Nucleus accumbens (tissue), 56 donors: ENCODE data around the gene C1QTNF6.
"Not testable (repeated sequence)": the region's sequence is repeated elsewhere in the genome, so short reads cannot be mapped to it uniquely, and the experiment has no call there.

Experiments
- DNase-seq, 56 donors: peaks; one replicate each; lab custom pipeline; 2025; lab: John Stamatoyannopoulos, UW

Gene C1QTNF6

DNA sequence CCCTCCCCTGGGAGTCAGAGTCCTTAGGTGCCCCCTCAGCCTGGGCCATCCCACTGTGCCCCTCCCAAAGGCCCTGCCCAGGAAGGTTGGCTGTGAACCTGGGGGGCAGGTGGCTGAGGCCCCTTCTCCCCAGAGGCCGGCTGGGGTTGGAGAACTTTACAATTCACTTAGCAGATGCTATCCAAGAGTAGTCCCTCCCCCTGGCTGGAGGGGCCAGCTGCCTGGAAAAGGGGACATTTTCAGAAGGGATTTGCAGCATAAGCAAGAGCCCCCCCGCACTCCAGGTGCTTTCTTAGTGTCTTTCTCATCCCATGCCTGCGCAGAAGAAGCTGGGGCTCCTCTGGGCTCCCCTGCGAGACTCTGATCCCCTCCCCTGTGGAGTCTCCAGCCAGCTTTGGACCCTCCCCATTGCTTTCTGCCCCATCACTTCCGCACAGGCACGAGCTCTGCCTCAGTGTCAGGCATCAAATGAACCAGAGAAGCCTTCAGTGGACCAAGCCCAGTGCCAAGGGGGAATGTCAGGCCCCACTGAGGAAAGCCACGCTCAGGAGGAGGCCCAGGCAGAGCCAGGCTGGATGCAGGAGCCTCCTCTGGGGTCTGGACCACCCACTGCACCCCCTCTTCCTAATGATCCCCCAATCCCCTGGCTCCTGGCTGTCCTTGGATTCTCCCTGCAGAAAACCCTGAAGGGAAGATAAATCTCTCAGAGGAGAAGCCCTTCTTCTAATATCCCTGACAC lies 20.5 kb upstream of the C1QTNF6 start:
- DNase-seq = no peak

DNA sequence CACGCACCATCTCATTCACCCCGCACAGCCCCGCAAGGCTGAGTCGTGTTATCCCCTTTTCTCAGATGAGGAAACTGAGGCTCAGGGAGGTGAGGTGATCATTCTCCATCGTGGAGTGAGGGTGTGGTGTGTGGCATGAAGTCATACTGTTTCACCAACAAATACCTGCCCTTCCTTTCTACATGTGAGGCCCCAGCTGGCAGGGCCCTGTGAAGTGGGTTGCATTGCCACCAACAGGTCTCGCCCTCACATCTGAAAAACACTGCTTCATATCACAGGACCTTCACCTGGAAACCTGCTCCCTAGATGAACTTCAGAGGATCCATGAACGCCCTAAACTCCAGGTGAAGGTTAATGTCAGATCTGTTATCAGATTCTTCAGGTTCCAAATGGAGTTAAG lies 19.9 kb upstream of the C1QTNF6 start:
- no peak for DNase-seq

DNA sequence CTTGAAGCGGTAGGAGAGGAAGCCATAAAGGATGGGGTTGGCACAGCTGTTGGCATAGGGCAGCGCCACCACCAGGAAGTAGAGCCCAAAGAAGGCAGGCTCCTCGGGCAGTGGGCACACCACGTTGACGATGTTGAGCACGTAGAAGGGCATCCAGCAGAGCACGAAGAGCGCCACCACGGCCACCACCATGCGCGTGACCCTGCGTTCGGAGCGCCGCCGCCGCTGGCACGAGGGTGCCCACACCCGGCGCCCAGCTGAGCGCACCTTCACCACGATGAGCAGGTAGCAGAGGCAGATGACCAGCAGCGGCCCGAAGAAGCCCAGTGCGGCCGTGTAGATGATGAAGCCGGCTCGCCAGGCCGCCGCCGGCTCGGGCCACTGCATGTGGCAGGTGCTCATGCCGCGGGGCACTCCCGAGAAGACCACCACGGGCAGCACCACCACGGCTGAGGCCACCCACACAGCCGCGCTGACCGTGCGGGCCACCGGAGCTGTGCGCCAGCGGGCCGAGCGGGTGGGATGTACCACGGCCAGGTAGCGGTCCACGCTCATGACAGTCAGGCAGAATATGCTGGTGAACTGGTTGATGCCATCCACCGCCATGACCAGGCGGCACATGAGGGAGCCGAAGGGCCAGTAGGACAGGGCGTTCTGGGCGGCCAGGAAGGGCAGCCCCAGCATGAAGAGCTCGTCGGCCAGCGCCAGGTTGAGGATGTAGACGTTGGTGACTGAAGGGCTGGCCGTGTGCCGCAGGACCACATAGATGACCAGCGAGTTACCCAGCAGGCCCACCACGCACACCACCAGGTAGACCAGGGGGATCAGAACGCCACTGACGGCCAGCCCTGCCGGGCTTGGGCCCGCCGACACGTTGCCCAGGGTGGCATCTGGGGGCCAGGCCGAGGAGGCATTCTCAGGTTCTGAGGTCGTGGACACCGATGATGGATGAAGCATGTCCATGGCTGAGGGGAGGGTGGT lies 19.1 kb upstream of the C1QTNF6 start:
- DNase-seq = no peak

DNA sequence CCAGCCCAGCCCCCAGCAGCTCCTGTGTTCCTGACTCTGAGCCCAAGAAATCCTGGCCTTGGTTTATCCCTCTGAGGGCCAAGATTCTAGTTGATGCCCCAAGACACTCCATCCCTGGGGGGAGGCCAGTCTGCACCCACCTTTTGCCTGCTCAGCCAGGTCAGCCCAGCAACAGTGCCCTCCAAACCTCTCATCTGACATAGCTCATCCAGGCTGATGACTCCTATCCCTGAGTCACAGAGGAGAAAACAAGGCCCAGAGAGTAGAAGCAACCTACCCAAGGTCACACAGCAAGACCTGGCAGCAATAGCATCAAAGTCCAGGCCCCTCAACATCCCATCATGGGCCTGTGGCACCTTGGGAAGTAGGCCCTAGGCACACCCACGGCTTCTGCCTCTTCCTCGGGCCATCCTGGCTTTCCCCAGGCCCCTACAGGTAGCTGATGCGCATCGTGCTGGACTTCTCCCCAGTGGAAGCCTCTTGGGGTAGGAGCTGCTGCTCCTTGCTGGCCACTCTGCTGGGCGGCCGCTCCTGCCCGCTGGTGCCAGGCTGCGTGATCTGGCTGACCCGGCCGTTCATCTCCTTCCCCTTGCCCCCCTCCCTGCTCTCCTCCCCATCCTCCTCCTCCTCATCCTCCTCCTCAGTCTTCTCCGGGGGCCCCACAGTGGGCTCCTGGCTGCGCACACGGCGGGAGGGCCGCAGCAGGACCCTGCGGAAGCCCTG lies 18.2 kb upstream of the C1QTNF6 start:
- no peak for DNase-seq

DNA sequence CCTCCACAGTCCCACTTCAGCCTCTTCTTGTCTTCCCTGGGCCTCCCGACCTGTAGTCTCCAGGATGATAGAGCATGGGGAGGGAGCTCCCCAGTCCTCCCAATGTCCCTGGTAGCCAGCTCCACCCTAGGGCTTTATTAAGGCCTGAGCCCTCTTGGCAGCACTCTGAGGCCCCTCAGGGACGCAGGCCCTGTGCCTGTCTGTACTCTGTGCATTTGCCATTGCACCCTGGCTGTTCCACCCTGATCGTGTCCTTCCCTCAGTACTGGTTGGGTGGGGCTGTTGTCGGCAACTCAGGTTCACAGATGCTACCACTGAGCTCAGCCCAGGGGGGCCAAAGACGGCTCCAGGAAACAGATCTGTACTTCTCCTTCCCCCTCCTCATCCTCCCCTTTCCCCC lies 17.0 kb upstream of the C1QTNF6 start:
- DNase-seq = no peak

DNA sequence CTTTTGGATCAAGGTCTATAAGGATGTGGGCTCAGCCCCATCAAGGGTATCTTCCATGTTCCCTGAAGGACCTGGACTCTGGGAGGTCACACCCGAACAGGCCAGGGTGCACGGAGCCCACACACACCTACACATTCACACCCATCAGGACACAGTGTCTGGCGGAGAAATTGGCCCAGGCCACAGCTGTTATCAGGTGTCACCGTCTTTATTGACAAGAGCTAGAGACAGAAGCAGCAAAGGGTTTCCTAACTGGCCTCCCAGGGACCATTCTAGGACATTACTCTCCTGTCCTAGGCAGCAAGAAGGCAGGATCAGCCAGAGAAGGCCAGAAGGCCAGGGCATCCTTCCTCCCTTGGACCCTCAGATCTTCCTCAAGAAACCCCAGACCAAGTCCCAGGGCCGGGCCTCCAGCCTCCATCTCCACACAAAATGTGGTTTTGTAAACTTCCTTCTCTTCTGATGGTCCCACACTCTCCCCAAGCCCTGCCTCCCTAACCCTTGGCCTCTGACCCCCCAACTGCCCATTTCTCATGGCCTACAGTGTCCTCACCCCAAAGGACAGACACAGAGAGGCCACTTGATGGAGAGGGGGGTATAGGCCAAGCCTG lies 16.1 kb upstream of the C1QTNF6 start:
- DNase-seq = no peak

DNA sequence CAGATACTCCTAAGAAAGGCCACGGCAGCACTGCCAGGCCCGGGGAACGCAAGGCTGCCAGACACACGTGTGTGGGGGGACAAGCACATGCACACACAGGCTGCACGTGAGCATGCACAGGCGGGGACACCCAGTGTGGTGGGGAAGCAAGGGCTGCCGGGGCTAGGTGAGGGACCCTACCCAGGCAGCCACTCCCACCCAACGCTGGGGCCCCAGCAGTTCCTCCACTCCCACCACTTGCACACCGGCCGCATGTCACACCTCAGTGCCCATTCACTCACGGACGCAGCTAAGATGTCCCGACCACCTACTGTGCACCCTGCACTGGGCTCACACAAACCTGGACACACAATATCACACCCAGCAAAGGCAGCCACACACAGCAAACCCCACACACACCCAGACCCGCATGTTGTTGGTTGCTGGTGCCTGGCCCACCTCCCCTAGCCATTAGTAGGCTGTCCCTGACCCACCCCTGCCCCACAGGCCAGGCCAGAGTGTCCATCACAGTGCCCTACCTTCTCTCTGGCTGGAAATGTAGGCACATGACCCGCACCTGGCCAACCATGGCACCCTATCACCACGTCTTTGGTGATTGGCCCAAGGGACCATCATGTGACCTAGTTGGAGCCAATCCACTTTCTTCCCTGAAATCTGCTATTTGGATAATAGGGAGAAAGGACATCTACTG lies 15.5 kb upstream of the C1QTNF6 start:
- DNase-seq = no peak

DNA sequence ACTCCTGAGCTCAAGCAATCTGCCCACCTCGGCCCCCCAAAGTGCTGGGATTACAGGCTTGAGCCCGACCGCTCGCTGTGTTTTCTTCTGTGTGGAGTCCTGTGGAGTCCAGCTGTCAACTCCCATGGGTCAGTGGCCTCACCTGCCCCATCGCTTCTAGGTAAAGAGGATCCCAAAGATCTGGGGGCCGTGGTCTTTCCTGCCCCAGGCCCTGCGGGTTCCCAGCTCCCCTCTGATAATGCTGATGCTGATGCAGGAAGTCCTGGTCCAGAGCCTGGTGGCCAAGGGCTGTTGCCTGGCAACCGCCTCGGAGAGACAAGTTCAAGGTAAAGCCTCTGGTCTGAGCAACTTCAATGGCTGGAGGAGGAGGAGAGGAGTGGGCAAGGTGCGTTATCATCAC lies 14.7 kb upstream of the C1QTNF6 start:
- DNase-seq = no peak

DNA sequence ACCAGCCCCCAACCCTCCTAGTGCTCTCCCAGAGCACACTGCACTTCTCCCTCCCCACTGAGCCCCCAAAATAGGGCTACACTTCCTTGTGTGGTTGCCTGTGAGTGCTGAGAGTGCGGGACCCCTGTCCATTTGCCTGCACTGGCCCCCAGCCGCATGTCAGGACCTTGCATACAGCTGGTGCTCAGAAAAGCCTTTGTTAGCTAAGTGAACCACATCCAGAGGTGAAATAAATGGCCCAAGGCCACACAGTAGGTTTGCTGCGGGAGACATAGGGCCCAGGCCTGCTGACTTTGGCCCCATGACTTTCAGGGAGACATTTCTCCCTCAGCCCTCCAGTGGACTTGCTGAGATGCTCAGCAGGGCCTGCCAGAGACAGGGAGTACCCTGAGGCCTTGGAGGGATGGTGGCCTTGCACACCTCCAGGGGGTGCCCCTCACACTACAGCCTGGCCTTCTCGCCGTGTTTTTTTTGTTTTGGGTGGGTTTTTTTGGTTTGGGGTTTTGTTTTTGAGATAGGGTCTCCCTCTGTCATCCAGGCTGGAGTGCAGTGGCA lies 14.0 kb upstream of the C1QTNF6 start:
- no peak for DNase-seq

DNA sequence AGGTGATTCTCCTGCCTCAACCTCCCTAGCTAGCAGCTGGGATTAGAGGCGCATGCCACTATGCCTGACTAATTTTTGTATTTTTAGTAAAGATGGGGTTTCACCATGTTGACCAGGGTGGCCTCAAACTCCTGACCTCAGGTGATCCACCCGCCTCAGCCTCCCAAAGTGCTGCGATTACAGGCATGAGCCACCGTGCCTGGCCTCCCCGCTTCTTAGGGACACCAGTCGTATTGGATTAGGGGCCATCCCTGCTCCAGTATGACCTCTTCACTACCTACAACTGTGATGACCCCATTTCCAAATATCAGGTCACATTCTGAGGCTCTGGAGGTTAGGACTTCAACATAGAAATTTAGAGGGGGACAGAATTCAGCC lies 13.4 kb upstream of the C1QTNF6 start:
- not testable (repeated sequence) for DNase-seq

DNA sequence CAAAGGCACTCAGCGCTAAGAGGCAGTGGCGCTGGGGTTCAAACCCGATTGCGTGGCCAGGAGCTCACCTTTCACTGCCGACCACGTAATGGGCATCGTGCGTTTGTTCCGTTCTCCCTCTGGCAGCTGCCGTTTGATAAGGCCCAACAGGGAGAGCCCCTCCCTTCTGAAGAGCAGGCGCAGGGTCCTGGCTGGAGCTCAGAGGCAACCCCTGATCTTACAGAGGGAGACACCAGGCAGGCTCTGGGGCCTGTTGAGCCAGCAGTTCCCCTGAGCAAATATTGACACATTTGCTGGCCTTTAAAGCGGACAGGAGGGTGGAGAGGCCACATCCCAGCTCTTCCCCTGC lies 11.7 kb upstream of the C1QTNF6 start:
- no peak for DNase-seq

DNA sequence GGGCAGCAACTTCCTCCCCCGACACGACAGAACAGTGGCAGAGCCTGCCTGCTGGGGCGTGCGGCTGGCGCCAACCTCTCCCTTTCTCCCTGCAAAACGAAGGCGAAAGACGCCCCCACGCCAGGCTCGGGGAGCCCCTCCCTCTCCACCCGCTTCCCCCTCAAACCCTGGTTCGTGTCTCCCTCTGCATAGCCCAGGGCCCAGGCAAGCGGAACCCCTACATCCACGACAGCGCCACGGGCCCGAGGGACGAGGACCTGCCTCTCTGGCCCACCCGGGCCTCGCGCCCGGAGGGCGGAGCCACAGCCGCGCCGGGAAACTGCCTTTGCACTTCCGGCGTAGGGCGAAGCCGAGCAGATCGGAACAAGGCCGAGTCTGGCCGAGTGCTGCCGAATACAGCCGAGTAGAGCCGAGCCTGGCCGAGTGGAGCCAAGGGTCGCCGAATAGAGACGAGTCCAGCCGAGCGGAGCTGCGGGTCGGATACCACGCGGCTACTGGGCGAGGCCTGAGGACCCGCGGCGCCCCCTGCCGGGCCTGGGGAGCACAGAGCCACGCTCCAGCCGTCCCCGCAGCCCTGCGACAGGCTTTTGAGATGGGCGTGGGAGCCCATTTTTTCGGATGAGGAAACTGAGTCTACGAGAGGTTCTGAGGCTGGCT lies 11.2 kb upstream of the C1QTNF6 start:
- DNase-seq = peak in 55 of 56 donors; percentile 72 to 99 (median 97)

DNA sequence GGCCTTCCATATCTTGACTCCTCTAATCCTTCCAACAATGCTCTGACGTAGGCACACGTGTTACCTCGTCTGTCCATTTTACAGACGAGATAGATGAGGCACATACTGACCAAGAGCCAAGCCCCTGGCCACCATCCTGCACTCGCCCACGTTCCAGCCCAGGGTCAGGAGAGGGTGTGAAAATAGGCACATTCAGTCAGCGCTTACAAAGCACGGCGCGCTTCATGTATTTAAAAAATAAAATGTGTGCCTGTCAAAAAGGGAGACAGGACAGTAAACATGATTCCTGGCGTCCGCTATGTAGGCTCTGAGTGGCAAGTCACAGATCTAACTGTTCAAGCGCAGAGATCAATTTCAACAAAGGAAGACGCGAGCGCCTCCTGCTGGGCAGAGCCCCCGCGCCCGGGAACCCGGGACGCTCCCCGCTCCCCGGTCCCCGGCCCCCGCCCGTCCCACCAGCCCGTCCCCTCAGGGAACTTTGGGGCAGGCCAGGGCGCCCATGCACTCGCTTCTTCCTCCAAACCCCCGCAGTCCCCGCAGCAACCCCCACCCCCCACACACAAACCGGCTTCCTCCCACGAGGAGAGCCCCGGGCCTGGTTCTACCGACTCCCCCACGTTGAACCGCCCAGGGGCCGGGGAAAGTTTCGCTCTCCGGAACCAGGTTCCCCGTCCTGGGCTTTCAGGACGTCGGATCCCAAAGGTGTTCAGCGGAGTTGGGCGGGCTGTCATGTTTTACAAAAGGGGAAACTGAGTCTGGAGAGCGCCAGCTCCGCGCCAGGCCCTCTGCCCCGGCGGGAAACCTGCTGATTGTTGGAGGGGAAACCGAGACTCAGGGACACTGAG lies 10.4 kb upstream of the C1QTNF6 start:
- peak in 52 of 56 donors; percentile 26 to 89 (median 68) for DNase-seq

DNA sequence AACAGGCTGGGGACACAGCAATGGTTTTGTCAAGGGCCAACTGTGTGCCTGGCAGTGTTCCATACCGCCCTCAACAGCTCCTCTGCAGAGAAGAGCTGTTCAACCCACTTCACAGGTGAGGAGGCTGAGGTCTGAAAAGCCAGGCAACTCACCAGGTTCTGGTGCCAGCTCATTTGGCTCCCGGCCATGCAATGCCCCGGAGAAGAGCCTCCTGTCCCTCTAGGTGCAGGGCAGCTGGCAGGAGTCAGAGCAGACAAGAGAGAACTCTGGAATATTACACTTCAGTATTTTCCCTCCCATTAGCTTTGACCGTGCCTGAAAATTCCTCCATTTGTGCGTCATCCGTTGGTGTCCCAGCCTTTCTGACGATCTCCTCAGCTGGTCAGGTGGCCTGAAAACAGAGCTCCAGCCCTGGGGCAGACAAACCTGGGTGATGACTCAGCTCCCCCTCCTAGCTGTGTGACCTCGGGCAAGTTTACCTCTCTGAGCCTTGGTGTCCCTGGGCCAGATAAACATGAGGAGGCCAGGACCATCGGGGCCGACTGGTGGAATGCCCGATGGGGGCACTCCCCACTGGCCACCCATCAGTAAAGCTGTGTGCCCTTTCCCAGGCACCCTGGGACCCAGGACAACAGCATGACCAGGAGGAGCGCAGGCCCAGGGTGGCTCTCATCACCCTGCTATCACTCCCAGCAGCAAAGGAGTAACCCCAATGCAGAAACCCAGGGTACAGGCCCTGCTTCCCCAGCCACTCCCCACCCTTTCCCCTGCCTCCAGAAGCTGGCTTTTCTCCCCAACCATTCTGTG lies 9.6 kb upstream of the C1QTNF6 start:
- DNase-seq = peak in 4 of 56 donors; percentile 40 to 65 (median 48)

DNA sequence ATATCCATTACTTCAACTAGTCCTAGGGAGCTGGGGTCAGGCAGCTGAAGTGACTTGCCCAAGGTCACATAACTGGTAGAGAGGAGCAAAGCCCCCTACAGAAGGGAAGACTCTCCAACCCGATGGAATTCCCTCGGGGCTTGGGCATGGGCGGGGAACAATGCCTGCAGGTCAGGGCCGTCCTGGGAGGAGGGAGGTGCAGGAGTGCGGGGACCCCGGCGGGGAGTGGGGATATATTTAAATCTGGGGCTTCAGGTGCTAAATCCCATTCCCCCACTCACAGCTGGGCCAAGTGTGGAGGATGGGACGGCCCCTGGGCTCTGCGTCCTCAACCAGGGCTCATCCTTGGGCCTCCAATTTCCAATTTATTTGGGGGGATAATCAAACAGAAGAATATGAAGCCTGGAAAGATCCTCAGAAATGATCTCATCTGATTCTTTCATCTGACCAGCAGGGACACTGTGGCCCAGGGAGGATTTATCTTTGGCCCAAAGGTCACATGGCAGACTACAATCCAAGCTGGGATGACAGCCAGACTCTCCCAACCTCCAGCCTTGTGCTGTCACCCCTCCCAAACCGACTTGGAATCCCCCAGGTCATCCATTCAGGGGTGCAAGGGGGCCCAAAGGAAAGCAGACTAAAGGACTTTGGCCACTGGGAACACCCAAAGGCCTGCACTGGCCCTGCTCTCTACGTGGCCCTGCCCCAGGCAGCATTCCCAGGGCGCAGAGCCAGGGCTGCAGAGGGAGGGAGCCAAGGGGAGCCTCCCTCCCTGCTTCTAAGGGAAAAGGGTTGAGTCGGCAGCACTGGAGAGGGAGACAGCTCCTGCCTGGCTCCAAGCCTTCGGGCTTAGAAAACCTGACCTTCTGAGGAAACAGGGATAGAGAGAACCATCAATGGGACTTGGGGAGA lies 8.7 kb upstream of the C1QTNF6 start:
- DNase-seq = peak in 30 of 56 donors; percentile 14 to 77 (median 35)

DNA sequence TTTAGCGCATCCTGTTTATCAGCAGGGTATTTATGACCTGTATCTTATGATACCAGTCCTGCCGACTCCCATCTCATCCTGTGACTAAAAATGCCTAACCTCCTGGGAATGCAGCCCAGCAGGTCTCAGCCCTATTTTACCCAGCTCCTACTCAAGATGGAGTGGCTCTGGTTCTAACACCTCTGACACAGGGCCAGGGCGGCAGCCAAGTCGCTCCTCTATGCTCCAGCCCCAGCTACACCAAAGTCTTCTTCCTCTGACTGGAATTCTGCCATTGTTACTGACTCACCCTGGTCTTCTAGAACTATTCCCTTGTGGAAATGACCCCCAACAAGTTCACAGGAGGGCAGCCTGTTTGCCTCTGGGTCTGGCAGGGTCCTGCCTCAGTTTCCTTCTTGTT lies 7.9 kb upstream of the C1QTNF6 start:
- no peak for DNase-seq
